Liver (tissue), 9 donors: ENCODE measurements around the gene RNF220. TPM values are rescaled to one million over a fixed set of nuclear protein-coding genes. Genes with fewer than 3 reads are reported as not detected.

Source experiments
- DNase-seq: peaks from one replicate; pipeline ENCODE4 v3.0.0-alpha.2; 2017; ENCODE audit warnings: low spot score
- H3K27ac ChIP-seq, 2 donors: one replicate each; pipeline ENCODE4 v1.7.0; 2013; ENCODE audit warnings: inconsistent platforms in 2 of 2, low read length in 2 of 2, control low read depth in 1 of 2, low read depth in 1 of 2, mild to moderate bottlenecking in 1 of 2
- H3K27me3 ChIP-seq, 4 donors: one replicate each; pipeline versions ENCODE4 v1.6.1 to v1.7.0; 2013; ENCODE audit warnings: low read length in 3 of 4, inconsistent platforms in 1 of 4, mild to moderate bottlenecking in 1 of 4, moderate library complexity in 1 of 4; ENCODE audit not compliant: control insufficient read depth in 4 of 4, insufficient read depth in 4 of 4
- H3K36me3 ChIP-seq, 4 donors: one replicate each; pipeline versions ENCODE4 v1.6.1 to v1.7.0; 2013; ENCODE audit warnings: low read length in 3 of 4, mild to moderate bottlenecking in 3 of 4, low read depth in 1 of 4, moderate library complexity in 1 of 4; ENCODE audit not compliant: control insufficient read depth in 4 of 4, insufficient read depth in 3 of 4
- H3K4me1 ChIP-seq, 4 donors: one replicate each; pipeline versions ENCODE4 v1.6.1 to v1.7.0; 2013; ENCODE audit warnings: low read length in 3 of 4, mild to moderate bottlenecking in 3 of 4, moderate library complexity in 1 of 4; ENCODE audit not compliant: control insufficient read depth in 4 of 4, insufficient read depth in 4 of 4
- H3K4me3 ChIP-seq, 3 donors: one replicate each; pipeline versions ENCODE4 v1.6.1 to v1.7.0; 2013; ENCODE audit warnings: low read length in 3 of 3, control low read depth in 1 of 3, low read depth in 1 of 3, mild to moderate bottlenecking in 1 of 3
- H3K9ac ChIP-seq, 2 donors: one replicate each; pipeline ENCODE4 v1.7.0; 2013; ENCODE audit warnings: low read length in 2 of 2, mild to moderate bottlenecking in 2 of 2, moderate library complexity in 2 of 2, control low read depth in 1 of 2, low read depth in 1 of 2
- H3K9me3 ChIP-seq, 4 donors: one replicate each; pipeline versions ENCODE4 v1.6.1 to v1.7.0; 2013; ENCODE audit warnings: low read length in 3 of 4; ENCODE audit not compliant: control insufficient read depth in 4 of 4
- ATF3 ChIP-seq: IDR thresholded peaks from 2 replicates; pipeline ENCODE4 v1.6.1; 2016; ENCODE audit warnings: antibody characterized with exemption
- FOXA1 ChIP-seq: IDR thresholded peaks from 2 replicates; pipeline ENCODE4 v1.6.1; 2016; ENCODE audit warnings: antibody characterized with exemption
- FOXA2 ChIP-seq: IDR thresholded peaks from 2 replicates; pipeline ENCODE4 v1.6.1; 2016; ENCODE audit warnings: antibody characterized with exemption
- GABPA ChIP-seq, 2 donors: IDR thresholded peaks in 1 of 2; conservative IDR thresholded peaks in 1 of 2; 2 replicates each; pipeline ENCODE4 v1.6.1; 2016; ENCODE audit warnings: antibody characterized with exemption in 2 of 2, mild to moderate bottlenecking in 1 of 2, moderate library complexity in 1 of 2
- HNF4A ChIP-seq, 2 donors: conservative IDR thresholded peaks; 2 replicates each; pipeline ENCODE4 v1.6.1; 2016; ENCODE audit warnings: antibody characterized with exemption in 2 of 2, mild to moderate bottlenecking in 2 of 2
- HNF4G ChIP-seq: IDR thresholded peaks from 2 replicates; pipeline ENCODE4 v1.6.1; 2016; ENCODE audit warnings: antibody characterized with exemption
- JUND ChIP-seq, 2 donors: IDR thresholded peaks; 2 replicates each; pipeline ENCODE4 v1.6.1; 2016; ENCODE audit warnings: antibody characterized with exemption in 2 of 2
- NR2F2 ChIP-seq: IDR thresholded peaks from 2 replicates; pipeline ENCODE4 v1.6.1; 2016; ENCODE audit warnings: antibody characterized with exemption
- RAD21 ChIP-seq, 2 donors: IDR thresholded peaks; 2 replicates each; pipeline ENCODE4 v1.6.1; 2016; ENCODE audit warnings: antibody characterized with exemption in 2 of 2, mild to moderate bottlenecking in 2 of 2
- RXRA ChIP-seq, 2 donors: IDR thresholded peaks; 2 replicates each; pipeline ENCODE4 v1.6.1; 2017 to 2018; ENCODE audit warnings: antibody characterized with exemption in 2 of 2, mild to moderate bottlenecking in 1 of 2
- SP1 ChIP-seq: IDR thresholded peaks from 2 replicates; pipeline ENCODE4 v1.6.1; 2018; ENCODE audit warnings: antibody characterized with exemption, mild to moderate bottlenecking
- TAF1 ChIP-seq: conservative IDR thresholded peaks from 2 replicates; pipeline ENCODE4 v1.6.1; 2016; ENCODE audit warnings: antibody characterized with exemption, mild to moderate bottlenecking
- ZBTB33 ChIP-seq: IDR thresholded peaks from 2 replicates; pipeline ENCODE4 v1.6.1; 2016; ENCODE audit warnings: antibody characterized with exemption
- whole genome bisulfite sequencing: extraction: QIAGEN DNeasy Blood & Tissue Kit; methylation state at CpG from one replicate; pipeline ENCODE4 v1.1.7; 2013; 5-methylcytosine and 5-hydroxymethylcytosine counted together
- polyA plus RNA-seq, 2 donors: library from polyadenylated mRNA; stranded (reverse) in 1 of 2; unstranded in 1 of 2; fragments of 200-250 nt in 1 of 2; fragments of >200 nt in 1 of 2; fragmentation: Nextera tagmentation in 1 of 2; extraction: Ambion mirVana in 1 of 2; gene quantifications; one replicate each; pipeline versions ENCODE4 v1.2.1 to v1.2.3, GENCODE V29; 2013 to 2015
- total RNA-seq, 2 donors: library from RNA; depleted of rRNA; stranded (reverse); fragments of >200 nt; gene quantifications; one replicate each; pipeline ENCODE4 v1.2.3, GENCODE V29; 2014
- TF ChIP-seq, protein P1 (sequence below): fragments of 150-350 bp; IDR thresholded peaks from 2 replicates; pipeline ENCODE4 v1.5.1; 2017; ENCODE audit warnings: improper control_type of control experiment, low read depth, low read length; ENCODE audit not compliant: missing input control
- TF ChIP-seq, protein P2 (sequence below): IDR thresholded peaks from 2 replicates; pipeline ENCODE4 v1.6.1; 2016; ENCODE audit warnings: antibody characterized with exemption, mild to moderate bottlenecking
- donor health status: healthy.
- donor health status: healthy.
- donor health status: healthy.
- donor health status: healthy.
- donor health status: healthy.

The RNF220 gene
- total and polyA plus RNA-seq, 4 donors: 18.2 to 35.8 (median 26.1) TPM

GRCh38 chr1:44640200-44640853 is 235.3 kb downstream of the RNF220 start:
- Histone ChIP-seq H3K36me3 (peaks cover 24 to 71% (median 36%) of the 10 kb centered on the region in 4 donors), H3K27me3 (no peaks in the 10 kb centered on the region), H3K4me1 (peaks cover 5 to 36% (median 25%) of the 10 kb centered on the region in 4 donors), H3K9me3 (no peaks in the 10 kb centered on the region), H3K4me3 (no peak overlapping the region), H3K9ac (no peak overlapping the region), H3K27ac (no peak overlapping the region)
- 89% methylated on average over 24 of the region's 24 CpGs for WGBS
- DNase-seq: no peak
- TF ChIP-seq FOXA1: no peak
- no peak for TF ChIP-seq GABPA (IDR thresholded peaks at IDR 0.05 in 1 of 2, conservative IDR thresholded peaks at IDR 0.05 in 1 of 2)
- no peak for TF ChIP-seq RAD21 (IDR thresholded peaks at IDR 0.05)
- no peak for TF ChIP-seq ZBTB33
- TF ChIP-seq FOXA2: no peak
- TF ChIP-seq TAF1: no peak
- no peak for TF ChIP-seq HNF4G
- no peak for TF ChIP-seq HNF4A (conservative IDR thresholded peaks at IDR 0.05)
- TF ChIP-seq, protein P1, sequence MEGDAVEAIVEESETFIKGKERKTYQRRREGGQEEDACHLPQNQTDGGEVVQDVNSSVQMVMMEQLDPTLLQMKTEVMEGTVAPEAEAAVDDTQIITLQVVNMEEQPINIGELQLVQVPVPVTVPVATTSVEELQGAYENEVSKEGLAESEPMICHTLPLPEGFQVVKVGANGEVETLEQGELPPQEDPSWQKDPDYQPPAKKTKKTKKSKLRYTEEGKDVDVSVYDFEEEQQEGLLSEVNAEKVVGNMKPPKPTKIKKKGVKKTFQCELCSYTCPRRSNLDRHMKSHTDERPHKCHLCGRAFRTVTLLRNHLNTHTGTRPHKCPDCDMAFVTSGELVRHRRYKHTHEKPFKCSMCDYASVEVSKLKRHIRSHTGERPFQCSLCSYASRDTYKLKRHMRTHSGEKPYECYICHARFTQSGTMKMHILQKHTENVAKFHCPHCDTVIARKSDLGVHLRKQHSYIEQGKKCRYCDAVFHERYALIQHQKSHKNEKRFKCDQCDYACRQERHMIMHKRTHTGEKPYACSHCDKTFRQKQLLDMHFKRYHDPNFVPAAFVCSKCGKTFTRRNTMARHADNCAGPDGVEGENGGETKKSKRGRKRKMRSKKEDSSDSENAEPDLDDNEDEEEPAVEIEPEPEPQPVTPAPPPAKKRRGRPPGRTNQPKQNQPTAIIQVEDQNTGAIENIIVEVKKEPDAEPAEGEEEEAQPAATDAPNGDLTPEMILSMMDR: no peak
- TF ChIP-seq JUND (IDR thresholded peaks at IDR 0.05): no peak
- TF ChIP-seq NR2F2: no peak
- TF ChIP-seq, protein P2, sequence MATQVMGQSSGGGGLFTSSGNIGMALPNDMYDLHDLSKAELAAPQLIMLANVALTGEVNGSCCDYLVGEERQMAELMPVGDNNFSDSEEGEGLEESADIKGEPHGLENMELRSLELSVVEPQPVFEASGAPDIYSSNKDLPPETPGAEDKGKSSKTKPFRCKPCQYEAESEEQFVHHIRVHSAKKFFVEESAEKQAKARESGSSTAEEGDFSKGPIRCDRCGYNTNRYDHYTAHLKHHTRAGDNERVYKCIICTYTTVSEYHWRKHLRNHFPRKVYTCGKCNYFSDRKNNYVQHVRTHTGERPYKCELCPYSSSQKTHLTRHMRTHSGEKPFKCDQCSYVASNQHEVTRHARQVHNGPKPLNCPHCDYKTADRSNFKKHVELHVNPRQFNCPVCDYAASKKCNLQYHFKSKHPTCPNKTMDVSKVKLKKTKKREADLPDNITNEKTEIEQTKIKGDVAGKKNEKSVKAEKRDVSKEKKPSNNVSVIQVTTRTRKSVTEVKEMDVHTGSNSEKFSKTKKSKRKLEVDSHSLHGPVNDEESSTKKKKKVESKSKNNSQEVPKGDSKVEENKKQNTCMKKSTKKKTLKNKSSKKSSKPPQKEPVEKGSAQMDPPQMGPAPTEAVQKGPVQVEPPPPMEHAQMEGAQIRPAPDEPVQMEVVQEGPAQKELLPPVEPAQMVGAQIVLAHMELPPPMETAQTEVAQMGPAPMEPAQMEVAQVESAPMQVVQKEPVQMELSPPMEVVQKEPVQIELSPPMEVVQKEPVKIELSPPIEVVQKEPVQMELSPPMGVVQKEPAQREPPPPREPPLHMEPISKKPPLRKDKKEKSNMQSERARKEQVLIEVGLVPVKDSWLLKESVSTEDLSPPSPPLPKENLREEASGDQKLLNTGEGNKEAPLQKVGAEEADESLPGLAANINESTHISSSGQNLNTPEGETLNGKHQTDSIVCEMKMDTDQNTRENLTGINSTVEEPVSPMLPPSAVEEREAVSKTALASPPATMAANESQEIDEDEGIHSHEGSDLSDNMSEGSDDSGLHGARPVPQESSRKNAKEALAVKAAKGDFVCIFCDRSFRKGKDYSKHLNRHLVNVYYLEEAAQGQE: no peak
- no peak for TF ChIP-seq RXRA (IDR thresholded peaks at IDR 0.05)

DNA sequence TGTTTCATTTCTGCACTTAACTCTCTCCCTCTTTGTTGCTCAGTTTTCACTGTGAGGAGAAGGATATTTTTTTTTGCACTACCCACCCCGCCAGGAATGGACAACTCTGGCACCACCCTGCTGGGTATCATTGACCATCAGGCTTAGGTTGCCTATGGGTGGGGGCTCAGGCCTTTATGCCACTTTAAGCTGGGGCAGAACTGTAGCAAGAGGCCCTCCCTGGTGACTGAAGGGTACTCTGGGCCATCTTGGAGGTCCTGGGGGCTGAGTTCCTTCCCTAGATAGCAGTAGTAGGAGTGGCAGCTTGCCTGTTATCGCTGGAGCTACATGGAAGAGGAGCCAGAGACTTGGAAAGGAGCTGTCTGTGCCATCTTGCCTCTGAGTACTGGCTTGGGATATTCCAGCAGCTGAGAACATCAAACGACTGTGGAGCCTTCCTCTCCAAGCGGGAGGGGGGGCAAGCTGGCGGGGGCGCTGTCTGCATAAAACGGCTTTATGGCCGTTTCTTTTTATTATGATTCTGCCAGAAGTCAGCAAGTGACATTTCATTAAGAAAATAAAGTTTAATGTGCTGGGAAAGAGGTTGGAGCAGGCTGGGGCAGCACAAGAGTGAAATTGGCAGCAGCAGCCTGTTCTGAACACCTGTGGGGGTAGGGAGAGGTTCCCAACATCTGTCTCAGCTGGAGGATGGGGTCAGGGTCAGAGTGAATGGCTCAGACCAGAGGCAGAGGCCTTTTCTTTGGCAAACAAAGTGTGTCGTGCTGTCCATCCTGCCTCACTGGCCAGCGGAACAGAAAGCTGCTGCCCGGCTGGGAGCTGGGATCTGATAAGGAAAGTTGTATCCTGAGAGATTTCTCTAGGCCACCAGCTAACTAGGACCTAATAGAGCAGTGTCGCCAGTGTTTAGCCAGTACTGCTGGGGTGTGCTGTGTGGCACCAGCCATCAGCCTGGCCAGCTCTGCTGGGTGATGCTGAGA is 236.4 kb downstream of the RNF220 start:
- H3K4me1 ChIP-seq: peaks cover 5 to 47% (median 32%) of the 10 kb centered on the region in 4 donors
- 83% methylated on average over 12 of the region's 12 CpGs for WGBS
- H3K36me3 ChIP-seq: peaks cover 15 to 61% (median 26%) of the 10 kb centered on the region in 4 donors

More for the DNA sequence above, 236.4 kb downstream of the RNF220 start:
- Histone ChIP-seq H3K9ac (no peak overlapping the region), H3K27ac (no peak overlapping the region), H3K27me3 (no peaks in the 10 kb centered on the region), H3K4me3 (no peak overlapping the region), H3K9me3 (no peaks in the 10 kb centered on the region)
- no peak for DNase-seq
- TF ChIP-seq NR2F2 (no peak), RXRA (IDR thresholded peaks at IDR 0.05) (no peak), ZBTB33 (no peak), ATF3 (no peak), HNF4A (conservative IDR thresholded peaks at IDR 0.05) (no peak), FOXA2 (no peak), FOXA1 (no peak), SP1 (no peak)
